ENCODE data around the gene SLIT3. TPM values are rescaled to one million over a fixed set of nuclear protein-coding genes. Genes with fewer than 3 reads are reported as not detected.

SLIT3 gene
- total RNA-seq, 2 experiments from 2014 or later, result 5.4 to 7.3 TPM

DNA sequence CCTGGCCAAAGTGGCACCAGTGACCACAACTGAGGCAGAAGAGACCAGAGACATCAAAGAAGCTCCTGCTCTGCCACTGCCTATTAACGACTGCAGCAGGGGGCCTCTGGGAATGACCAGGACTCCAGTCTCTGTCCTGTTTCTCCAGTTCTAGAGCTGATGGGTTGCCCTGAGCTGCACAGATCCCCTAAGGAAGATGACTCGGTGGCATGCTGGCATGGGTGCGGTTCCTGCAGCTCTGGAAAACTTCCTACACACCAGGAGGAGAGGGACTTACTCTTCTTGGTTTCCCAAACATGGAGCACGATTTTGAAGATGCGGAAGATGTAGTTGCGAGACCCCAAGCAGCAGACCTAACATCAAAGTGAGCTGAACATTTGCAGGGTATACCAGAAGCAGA, 2.7 kb downstream of the SLIT3 start:
- ATAC-seq (no peak), DNase-seq (no peak)
- intact Hi-C loops (cut with DNase I, micrococcal nuclease), result no loop called here
- Mint-ChIP-seq H3K36me3 (ENCODE audit: low read depth) (no peaks in the 10 kb centered on the region), H3K9me3 (ENCODE audit: low read depth) (no peaks in the 10 kb centered on the region), H3K27me3 (peaks cover 46% of the 10 kb centered on the region), H3K4me1 (peaks cover 13% of the 10 kb centered on the region), H3K4me3 (no peak overlapping the region), H3K27ac (no peak overlapping the region)
- ChIA-PET POLR2A (no interaction called here), CTCF (interaction anchor here (0.6 kb wide), 1 partner anchor 69 kb away, joined by 3 read pairs; no protein-coding TSS in a partner anchor)

DNA sequence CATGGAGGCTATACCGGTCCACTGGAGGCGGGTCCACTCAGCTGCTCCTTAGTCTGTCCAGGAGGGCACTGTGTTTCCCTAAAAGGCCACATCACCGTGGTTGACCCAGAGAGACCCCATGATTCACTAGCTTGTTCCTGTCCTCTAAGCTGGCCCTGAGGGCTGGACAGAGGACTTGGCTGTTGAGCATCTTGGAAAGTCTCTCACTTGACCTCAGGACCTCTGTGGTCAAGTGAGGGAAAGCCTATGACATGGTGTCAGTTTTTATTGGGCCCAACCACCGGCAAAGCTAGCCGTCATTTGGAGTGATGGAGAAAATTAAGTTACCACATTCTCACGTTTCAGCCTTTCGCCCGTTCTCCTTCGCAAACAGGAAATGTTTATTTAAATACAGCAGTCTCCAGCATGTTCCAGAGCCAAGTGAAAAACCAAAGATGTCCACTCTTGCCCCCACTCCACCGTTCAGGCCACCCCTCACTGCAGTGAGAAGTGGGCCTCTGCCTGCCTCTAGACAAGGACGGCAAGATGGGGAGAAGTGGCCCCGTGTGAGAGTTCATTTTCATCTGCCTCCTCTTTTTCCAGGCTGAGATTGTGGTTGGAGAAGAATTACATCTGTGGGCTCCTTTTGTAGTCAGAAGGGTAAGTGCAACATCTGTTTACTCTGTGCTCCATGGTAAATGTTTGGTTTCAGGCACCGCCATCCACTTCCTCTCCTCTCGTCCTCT, 4.4 kb downstream of the SLIT3 start:
- H3K27me3 Mint-ChIP-seq, result peaks cover 35% of the 10 kb centered on the region
- ChIA-PET POLR2A (no interaction called here), CTCF (no interaction called here)
- no peaks in the 10 kb centered on the region for H3K9me3 Mint-ChIP-seq (ENCODE audit: low read depth)
- DNase-seq (no peak), ATAC-seq (no peak)
- H3K36me3 Mint-ChIP-seq (ENCODE audit: low read depth), result no peaks in the 10 kb centered on the region
- no peak overlapping the region for H3K27ac Mint-ChIP-seq
- H3K4me1 Mint-ChIP-seq, result peaks cover 4% of the 10 kb centered on the region
- H3K4me3 Mint-ChIP-seq, result no peak overlapping the region
- intact Hi-C loops (cut with DNase I, micrococcal nuclease), result no loop called here

DNA sequence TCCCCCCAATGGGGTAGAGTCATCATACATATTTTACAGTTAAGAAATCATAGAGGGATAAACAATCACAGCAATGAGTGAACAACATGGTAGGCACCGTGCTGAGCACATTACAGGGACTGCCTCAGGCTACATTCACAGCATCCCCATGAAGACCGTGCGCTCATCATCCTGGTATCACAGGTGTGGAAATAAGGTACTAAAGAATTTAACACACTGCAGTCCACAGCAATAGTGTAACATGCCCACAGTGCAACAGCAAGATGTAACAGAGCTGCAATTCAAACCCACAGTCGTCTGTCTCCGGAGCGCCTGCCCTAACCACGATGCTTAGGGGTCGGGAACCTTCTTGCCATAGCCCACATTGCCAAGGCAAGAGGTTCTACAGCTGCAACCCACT, 5.6 kb downstream of the SLIT3 start:
- Mint-ChIP-seq H3K27me3 (peaks cover 29% of the 10 kb centered on the region), H3K4me3 (no peak overlapping the region), H3K36me3 (ENCODE audit: low read depth) (no peaks in the 10 kb centered on the region), H3K9me3 (ENCODE audit: low read depth) (no peaks in the 10 kb centered on the region), H3K27ac (no peak overlapping the region), H3K4me1 (no peaks in the 10 kb centered on the region)
- ChIA-PET CTCF (no interaction called here), POLR2A (no interaction called here)
- ATAC-seq (no peak), DNase-seq (no peak)
- intact Hi-C loops (cut with DNase I, micrococcal nuclease), result no loop called here

DNA sequence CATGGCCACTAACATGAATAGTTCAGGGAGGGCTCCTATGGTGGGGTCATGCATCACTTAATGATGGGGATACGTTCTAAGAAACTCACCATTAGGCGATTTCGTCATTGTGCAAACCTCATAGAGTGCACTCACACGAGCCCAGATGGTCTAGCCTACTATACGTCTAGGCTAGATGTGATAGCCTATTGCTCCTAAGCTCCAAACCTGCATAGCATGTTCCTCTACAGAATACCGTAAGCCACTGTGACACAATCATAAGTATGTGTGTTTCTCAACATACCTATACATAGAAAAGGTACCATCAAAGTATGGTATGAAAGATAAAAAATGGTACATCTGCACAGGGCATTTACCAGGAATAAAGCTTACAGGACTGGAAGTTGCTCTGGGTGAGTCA, 6.3 kb downstream of the SLIT3 start:
- no peak overlapping the region for H3K4me3 Mint-ChIP-seq
- no peak for DNase-seq
- intact Hi-C loops (cut with DNase I, micrococcal nuclease), result no loop called here
- ChIA-PET CTCF (interaction anchor here (1.1 kb wide), 1 partner anchor 8 kb away, joined by 3 read pairs; no protein-coding TSS in a partner anchor), POLR2A (no interaction called here)
- H3K4me1 Mint-ChIP-seq, result no peaks in the 10 kb centered on the region
- peaks cover 23% of the 10 kb centered on the region for H3K27me3 Mint-ChIP-seq
- no peak overlapping the region for H3K27ac Mint-ChIP-seq
- H3K36me3 Mint-ChIP-seq (ENCODE audit: low read depth), result no peaks in the 10 kb centered on the region
- H3K9me3 Mint-ChIP-seq (ENCODE audit: low read depth), result no peaks in the 10 kb centered on the region
- ATAC-seq, result no peak

DNA sequence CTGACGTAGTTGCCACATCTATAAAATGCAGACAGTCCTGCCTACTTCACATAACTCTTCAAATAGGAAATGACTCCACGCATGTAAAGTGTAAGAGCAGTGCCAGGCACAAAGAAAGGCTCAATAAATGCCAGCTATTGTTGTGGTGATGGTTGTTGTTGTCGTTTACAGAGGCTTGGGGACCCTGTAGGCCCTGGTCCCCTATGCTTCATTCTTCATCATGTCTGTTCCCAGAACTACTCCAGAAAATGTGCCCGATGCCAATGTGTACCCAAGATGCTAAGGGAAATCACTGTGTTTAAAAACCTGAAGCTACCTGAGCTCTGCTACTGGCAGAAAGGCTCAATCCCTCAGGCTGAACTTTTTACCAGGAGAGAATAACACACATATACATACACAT, 9.1 kb downstream of the SLIT3 start:
- Mint-ChIP-seq H3K9me3 (ENCODE audit: low read depth) (no peaks in the 10 kb centered on the region), H3K4me1 (no peaks in the 10 kb centered on the region), H3K36me3 (ENCODE audit: low read depth) (no peaks in the 10 kb centered on the region), H3K27me3 (peaks cover 5% of the 10 kb centered on the region), H3K27ac (no peak overlapping the region), H3K4me3 (no peak overlapping the region)
- intact Hi-C loops (cut with DNase I, micrococcal nuclease), result no loop called here
- ChIA-PET POLR2A (no interaction called here), CTCF (interaction anchor here (0.8 kb wide), 1 partner anchor 20 kb away, joined by 3 read pairs; no protein-coding TSS in a partner anchor)
- ATAC-seq, result no peak
- DNase-seq, result no peak

DNA sequence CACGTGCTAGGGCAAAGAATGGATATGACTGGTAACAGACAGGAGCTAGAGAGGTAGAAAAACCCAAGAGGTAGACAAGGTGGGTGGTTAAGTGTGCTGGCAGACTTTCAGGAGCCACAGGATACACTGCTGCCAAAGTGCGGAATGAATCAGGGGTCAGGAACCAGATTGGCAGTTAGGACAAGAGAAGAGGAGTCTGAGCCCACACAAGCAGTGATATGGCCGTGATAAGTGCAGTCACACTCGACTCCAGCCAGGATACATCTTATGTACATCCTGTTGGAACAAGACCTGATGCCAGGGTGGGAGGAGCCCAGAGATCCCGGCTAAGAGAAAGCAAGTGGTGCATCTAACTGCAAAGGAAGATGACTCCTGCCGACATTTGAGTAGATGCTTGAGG, 10.0 kb downstream of the SLIT3 start:
- Mint-ChIP-seq H3K4me3 (no peak overlapping the region), H3K27me3 (peaks cover 5% of the 10 kb centered on the region), H3K9me3 (ENCODE audit: low read depth) (peaks cover 2% of the 10 kb centered on the region), H3K36me3 (ENCODE audit: low read depth) (no peaks in the 10 kb centered on the region), H3K4me1 (no peaks in the 10 kb centered on the region), H3K27ac (no peak overlapping the region)
- CTCF ChIA-PET, result no interaction called here
- no peak for DNase-seq
- intact Hi-C loops (cut with DNase I, micrococcal nuclease), result no loop called here
- POLR2A ChIA-PET, result no interaction called here
- ATAC-seq, result no peak

DNA sequence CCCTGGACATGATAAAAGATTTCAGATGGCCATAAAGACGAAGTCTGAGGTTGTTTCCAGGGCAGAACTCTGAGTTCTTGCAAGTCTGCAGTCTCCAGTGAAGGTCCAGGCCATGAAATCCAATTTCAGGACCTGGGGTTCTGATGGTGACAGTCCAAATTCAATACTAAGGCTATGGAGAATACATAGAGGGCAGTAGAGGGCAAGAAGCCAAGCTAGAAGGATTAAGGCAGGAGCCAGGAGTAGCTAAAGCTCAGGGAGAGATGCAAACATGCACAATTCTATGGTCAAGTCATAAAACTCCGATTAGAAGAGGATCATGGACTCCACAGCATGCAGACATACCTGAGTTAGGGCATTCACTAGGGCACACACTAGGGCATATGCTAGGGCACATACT, 11.4 kb downstream of the SLIT3 start:
- no peak overlapping the region for H3K4me3 Mint-ChIP-seq
- CTCF ChIA-PET, result interaction anchor here (0.6 kb wide), 1 partner anchor 21 kb away, joined by 3 read pairs; no protein-coding TSS in a partner anchor
- intact Hi-C loops (cut with DNase I, micrococcal nuclease), result no loop called here
- H3K27me3 Mint-ChIP-seq, result peaks cover 2% of the 10 kb centered on the region
- DNase-seq, result no peak
- peaks cover 4% of the 10 kb centered on the region for H3K9me3 Mint-ChIP-seq (ENCODE audit: low read depth)
- ATAC-seq, result no peak
- H3K4me1 Mint-ChIP-seq, result no peaks in the 10 kb centered on the region
- no peaks in the 10 kb centered on the region for H3K36me3 Mint-ChIP-seq (ENCODE audit: low read depth)
- H3K27ac Mint-ChIP-seq, result no peak overlapping the region
- POLR2A ChIA-PET, result no interaction called here

DNA sequence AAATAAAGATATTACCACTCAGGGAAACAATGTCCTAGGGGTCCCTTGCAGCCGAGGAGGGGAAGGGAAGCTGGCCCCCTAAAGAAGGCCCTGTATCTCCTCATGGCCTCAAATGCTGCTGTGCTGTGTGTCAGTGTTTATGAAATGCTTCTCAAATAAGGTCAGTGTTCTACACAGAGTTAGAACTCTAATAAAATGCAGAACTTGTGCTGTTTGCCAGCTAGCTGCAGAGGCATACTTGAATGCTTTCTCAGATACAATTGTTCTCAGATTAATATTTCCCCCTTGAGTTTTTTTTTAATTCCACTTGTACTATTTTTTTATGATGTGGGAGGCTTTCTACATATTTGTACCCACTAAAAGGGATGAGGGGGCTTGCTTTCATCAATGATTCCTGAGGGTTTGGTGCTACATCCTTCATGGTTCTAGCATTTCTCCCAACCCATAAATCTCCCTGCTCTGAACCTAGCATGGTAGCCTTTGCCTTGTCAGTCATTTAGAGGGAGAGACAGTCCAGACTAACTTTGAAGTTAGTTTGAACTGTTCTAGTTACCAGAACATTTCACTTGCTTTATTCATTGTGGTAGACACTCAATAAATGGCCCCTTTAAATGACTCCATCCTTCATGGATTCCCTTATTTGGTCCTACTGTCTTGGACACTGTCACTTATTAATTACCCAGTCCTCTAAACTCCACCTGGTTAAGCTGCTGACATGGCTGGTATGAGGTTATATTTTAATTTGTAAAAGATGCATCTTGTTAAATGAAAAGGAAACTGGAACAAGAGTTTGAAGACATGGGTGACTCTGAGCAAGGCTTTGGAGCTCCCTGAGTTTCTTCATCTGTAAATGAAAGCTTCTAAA, 12.6 kb downstream of the SLIT3 start:
- ChIA-PET CTCF (no interaction called here), POLR2A (no interaction called here)
- Mint-ChIP-seq H3K27me3 (peaks cover under 1% of the 10 kb centered on the region), H3K27ac (no peak overlapping the region), H3K36me3 (ENCODE audit: low read depth) (no peaks in the 10 kb centered on the region), H3K9me3 (ENCODE audit: low read depth) (peaks cover 4% of the 10 kb centered on the region), H3K4me1 (no peaks in the 10 kb centered on the region), H3K4me3 (no peak overlapping the region)
- no peak for DNase-seq
- intact Hi-C loops (cut with DNase I, micrococcal nuclease), result no loop called here
- ATAC-seq, result no peak

DNA sequence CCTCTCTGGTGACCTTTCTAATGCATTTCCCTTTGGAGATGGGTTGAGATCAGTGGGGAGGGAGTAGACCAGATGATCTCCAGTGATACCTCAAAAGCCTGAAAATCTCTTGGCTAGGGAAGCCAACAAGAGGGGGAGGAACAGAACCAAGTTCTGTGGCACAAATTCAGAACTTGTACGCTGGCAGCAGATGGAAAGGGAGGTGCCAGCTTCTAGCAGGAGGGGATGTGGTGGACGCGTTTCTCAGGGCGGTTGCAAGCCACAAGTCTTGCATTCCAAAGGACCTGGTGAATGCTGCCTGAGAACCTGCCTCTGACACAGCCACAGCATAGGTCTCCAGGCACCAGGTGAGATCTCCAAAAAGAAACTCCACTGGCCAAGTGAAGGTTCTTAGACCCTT, 13.4 kb downstream of the SLIT3 start:
- intact Hi-C loops (cut with DNase I, micrococcal nuclease), result no loop called here
- POLR2A ChIA-PET, result no interaction called here
- no peak for DNase-seq
- Mint-ChIP-seq H3K4me1 (no peaks in the 10 kb centered on the region), H3K9me3 (ENCODE audit: low read depth) (peaks cover 4% of the 10 kb centered on the region), H3K4me3 (no peak overlapping the region), H3K27me3 (no peaks in the 10 kb centered on the region), H3K27ac (no peak overlapping the region), H3K36me3 (ENCODE audit: low read depth) (no peaks in the 10 kb centered on the region)
- CTCF ChIA-PET, result no interaction called here
- ATAC-seq, result no peak

DNA sequence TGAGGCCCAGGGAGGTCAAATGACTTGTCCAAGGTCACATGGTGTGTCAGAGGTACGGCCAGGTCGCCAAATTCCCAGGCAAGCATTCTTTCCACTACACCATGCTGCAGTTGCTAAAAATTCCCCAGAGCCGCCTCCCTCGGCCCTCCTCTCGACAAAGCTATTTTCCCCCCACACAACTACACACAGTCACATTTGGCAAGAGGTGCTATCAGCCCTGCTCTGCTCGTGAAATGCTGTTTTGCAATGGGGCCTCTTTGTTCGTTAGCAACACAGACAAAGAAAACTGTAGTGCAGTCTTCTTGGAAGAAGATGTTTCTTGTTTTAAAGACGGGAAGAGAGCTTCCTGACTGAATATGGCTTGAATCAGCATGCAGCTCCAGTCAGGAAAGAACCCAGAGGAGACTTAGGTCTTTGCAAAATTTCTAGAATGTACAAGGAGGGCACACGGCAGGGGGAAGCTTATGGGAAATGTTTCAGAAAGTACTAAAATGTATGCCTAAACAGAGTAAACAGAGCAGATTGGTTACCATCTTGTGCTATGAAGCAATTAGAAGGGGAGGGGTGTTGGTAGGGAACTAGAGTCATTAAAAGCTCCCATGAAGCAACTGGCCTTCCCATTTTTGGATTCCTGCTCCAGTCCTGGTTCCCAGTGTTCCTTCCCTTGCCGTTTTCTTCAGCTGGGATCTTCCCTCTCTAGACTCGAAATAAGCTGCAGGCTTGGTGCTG, 14.2 kb downstream of the SLIT3 start:
- H3K4me3 Mint-ChIP-seq, result no peak overlapping the region
- no peaks in the 10 kb centered on the region for H3K36me3 Mint-ChIP-seq (ENCODE audit: low read depth)
- H3K4me1 Mint-ChIP-seq, result no peaks in the 10 kb centered on the region
- peaks cover 4% of the 10 kb centered on the region for H3K9me3 Mint-ChIP-seq (ENCODE audit: low read depth)
- no peak for ATAC-seq
- POLR2A ChIA-PET, result no interaction called here
- intact Hi-C loops (cut with DNase I, micrococcal nuclease), result no loop called here
- no peak overlapping the region for H3K27ac Mint-ChIP-seq
- CTCF ChIA-PET, result no interaction called here
- DNase-seq, result no peak
- H3K27me3 Mint-ChIP-seq, result no peaks in the 10 kb centered on the region

DNA sequence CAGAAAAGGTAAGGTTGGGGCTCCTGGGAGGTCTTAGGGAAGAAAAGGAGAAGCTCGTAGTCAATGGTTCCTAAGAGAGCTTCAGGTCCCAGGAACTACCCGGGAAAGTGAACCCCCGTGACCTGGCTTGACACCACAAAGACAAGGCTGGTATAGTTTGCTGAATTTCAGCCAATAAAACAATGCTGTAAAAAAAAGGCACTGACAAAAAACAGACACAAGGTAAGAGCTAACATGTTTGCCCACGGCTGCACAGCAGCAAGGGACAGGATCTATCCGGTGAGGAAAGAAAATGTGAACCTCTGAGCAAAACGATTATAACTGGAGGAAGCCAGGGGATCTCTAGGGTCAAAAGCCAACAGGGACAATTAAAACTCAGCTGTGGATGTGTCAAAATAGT, 17.1 kb downstream of the SLIT3 start:
- ATAC-seq (no peak), DNase-seq (no peak)
- H3K4me1 Mint-ChIP-seq, result no peaks in the 10 kb centered on the region
- H3K27ac Mint-ChIP-seq, result no peak overlapping the region
- ChIA-PET CTCF (no interaction called here), POLR2A (no interaction called here)
- H3K36me3 Mint-ChIP-seq (ENCODE audit: low read depth), result no peaks in the 10 kb centered on the region
- peaks cover 4% of the 10 kb centered on the region for H3K9me3 Mint-ChIP-seq (ENCODE audit: low read depth)
- intact Hi-C loops (cut with DNase I, micrococcal nuclease), result no loop called here
- H3K4me3 Mint-ChIP-seq, result no peak overlapping the region
- no peaks in the 10 kb centered on the region for H3K27me3 Mint-ChIP-seq

DNA sequence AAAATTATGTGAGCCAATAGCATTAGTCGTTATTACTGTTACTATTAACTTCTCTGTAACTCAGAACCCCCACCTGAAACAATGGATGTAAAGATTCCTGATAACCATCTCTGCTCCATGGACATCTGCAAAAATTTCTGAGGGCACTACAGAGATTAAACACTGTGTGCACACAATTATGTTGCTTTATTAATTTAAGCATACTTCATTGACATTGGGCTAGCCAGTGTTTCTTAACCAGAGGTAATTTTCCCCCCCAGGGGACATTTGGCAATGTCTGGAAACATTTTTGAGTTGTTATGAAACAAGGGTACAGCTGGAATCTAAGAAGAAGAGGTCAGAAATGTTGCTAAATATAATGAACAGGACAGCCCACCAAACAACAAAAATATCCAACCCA, 19.3 kb downstream of the SLIT3 start:
- no peaks in the 10 kb centered on the region for H3K4me1 Mint-ChIP-seq
- peaks cover 4% of the 10 kb centered on the region for H3K9me3 Mint-ChIP-seq (ENCODE audit: low read depth)
- no peak overlapping the region for H3K4me3 Mint-ChIP-seq
- POLR2A ChIA-PET, result no interaction called here
- no peak for ATAC-seq
- H3K27ac Mint-ChIP-seq, result no peak overlapping the region
- no peaks in the 10 kb centered on the region for H3K36me3 Mint-ChIP-seq (ENCODE audit: low read depth)
- intact Hi-C loops (cut with DNase I, micrococcal nuclease), result no loop called here
- CTCF ChIA-PET, result no interaction called here
- no peaks in the 10 kb centered on the region for H3K27me3 Mint-ChIP-seq
- no peak for DNase-seq

Measured in activated CD4-positive, alpha-beta T cell treated with anti-CD3 and anti-CD28 coated beads for 36 hours (primary cell).